SU-DHL-6 (cell line): Measurements from ENCODE around the gene GGA1.

Source experiments
- H2AFZ ChIP-seq: fragments of 200-600 bp; sonication (generic); 2 replicates; pipeline ENCODE4 v1.6.1; 2014; ENCODE audit warnings: low read depth, mild to moderate bottlenecking, moderate library complexity, mixed read lengths, antibody characterized with exemption, low read length; ENCODE audit not compliant: severe bottlenecking
- H3F3A ChIP-seq: fragments of 200-600 bp; shearing (Covaris generic); 2 replicates; pipeline ENCODE4 v1.6.0; 2016; ENCODE audit warnings: antibody characterized with exemption, mild to moderate bottlenecking; ENCODE audit not compliant: insufficient read depth
- H3K27ac ChIP-seq: fragments of 200-600 bp; sonication (generic); 2 replicates; pipeline ENCODE4 v1.5.1; 2016; ENCODE audit warnings: low read depth, mild to moderate bottlenecking, low read length, moderate library complexity, mixed read lengths
- H3K27me3 ChIP-seq: fragments of 200-600 bp; sonication (generic), shearing (Covaris generic); 2 replicates; pipeline ENCODE4 v1.6.0; 2014; ENCODE audit warnings: mild to moderate bottlenecking, low read length
- H3K36me3 ChIP-seq: fragments of 200-600 bp; sonication (generic); 2 replicates; pipeline ENCODE4 v1.6.1; 2014; ENCODE audit warnings: mild to moderate bottlenecking, low read length, mixed read lengths
- H3K4me2 ChIP-seq: fragments of 300-600, 200-600 bp; shearing (Covaris generic), sonication (generic); 2 replicates; pipeline ENCODE4 v1.6.0; 2014; ENCODE audit warnings: low read length, low read depth, mild to moderate bottlenecking; ENCODE audit not compliant: poor library complexity, severe bottlenecking
- H3K4me3 ChIP-seq: fragments of 200-600 bp; sonication (generic); 2 replicates; pipeline ENCODE4 v1.5.1; 2014; ENCODE audit warnings: antibody characterized with exemption, low read length, mild to moderate bottlenecking, mixed read lengths; ENCODE audit not compliant: insufficient read depth, poor library complexity, severe bottlenecking
- H3K79me2 ChIP-seq: fragments of 200-600 bp; sonication (generic); 2 replicates; pipeline ENCODE4 v1.6.1; 2014; ENCODE audit warnings: mild to moderate bottlenecking, low read length, moderate library complexity; ENCODE audit not compliant: insufficient read depth
- H3K9ac ChIP-seq: fragments of 200-600 bp; sonication (generic); 2 replicates; pipeline ENCODE4 v1.7.0; 2014; ENCODE audit warnings: mild to moderate bottlenecking, low read length
- H3K9me2 ChIP-seq: fragments of 200-600 bp; sonication (generic); replicated peaks from 2 replicates; pipeline ENCODE4 v1.6.1; 2014; ENCODE audit warnings: low read length; ENCODE audit not compliant: insufficient read depth
- H3K9me3 ChIP-seq: fragments of 200-600 bp; sonication (generic); 2 replicates; pipeline ENCODE4 v1.6.1; 2014; ENCODE audit warnings: low read length, mixed read lengths; ENCODE audit not compliant: insufficient read depth
- H4K20me1 ChIP-seq: fragments of 200-600 bp; sonication (generic); 2 replicates; pipeline ENCODE4 v1.6.1; 2014; ENCODE audit warnings: low read depth, mild to moderate bottlenecking, antibody characterized with exemption, low read length, moderate library complexity, mixed read lengths
- EZH2phosphoT487 ChIP-seq: fragments of 200-600 bp; sonication (generic), shearing (Covaris generic); conservative IDR thresholded peaks from 2 replicates; pipeline ENCODE4 v1.6.1; 2018; ENCODE audit warnings: mild to moderate bottlenecking, antibody characterized with exemption, low read length, moderate library complexity, mixed read lengths
- TF ChIP-seq, protein P1 (sequence below): fragments of 200-600 bp; sonication (generic); IDR thresholded peaks from one replicate; pipeline ENCODE4 v1.5.1; 2017; ENCODE audit warnings: antibody characterized with exemption, mild to moderate bottlenecking, low read length, moderate library complexity; ENCODE audit not compliant: insufficient read depth, poor library complexity, severe bottlenecking

The GGA1 gene

DNA sequence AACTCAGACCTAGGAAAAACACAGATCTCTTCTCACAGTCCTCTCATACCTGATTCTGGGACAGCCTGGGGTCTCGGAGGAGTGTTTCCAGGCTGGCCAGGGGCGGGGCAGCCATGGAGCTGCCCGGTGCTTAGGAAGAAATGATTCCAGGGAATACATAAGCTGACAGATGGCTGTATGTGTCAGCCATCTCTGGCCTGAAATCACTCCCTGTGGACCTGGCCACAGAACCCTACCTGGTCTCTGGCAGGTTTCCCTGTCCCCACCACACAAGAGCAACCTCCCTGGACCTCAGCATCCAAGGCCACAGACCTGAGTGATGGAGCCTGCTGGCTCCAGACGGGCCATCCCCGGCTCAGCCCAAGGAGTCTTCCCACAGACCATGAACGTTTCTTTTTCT is 10.0 kb downstream of the GGA1 start:
- Histone ChIP-seq H3K9me2 (no peaks in the 10 kb centered on the region), H3K4me2 (peak overlapping the region; percentile 53), H4K20me1 (no peaks in the 10 kb centered on the region), H2AFZ (no peak overlapping the region), H3K4me3 (no peak overlapping the region), H3K27ac (peak overlapping the region; percentile 85), H3K9me3 (no peaks in the 10 kb centered on the region), H3K9ac (peak overlapping the region; percentile 52), H3K27me3 (no peaks in the 10 kb centered on the region), H3F3A (0 out of 2 replicates have a peak, but pooled peaks cover 4% of the 10 kb centered on the region), H3K36me3 (no peaks in the 10 kb centered on the region), H3K79me2 (no peaks in the 10 kb centered on the region)
- TF ChIP-seq, protein P1, sequence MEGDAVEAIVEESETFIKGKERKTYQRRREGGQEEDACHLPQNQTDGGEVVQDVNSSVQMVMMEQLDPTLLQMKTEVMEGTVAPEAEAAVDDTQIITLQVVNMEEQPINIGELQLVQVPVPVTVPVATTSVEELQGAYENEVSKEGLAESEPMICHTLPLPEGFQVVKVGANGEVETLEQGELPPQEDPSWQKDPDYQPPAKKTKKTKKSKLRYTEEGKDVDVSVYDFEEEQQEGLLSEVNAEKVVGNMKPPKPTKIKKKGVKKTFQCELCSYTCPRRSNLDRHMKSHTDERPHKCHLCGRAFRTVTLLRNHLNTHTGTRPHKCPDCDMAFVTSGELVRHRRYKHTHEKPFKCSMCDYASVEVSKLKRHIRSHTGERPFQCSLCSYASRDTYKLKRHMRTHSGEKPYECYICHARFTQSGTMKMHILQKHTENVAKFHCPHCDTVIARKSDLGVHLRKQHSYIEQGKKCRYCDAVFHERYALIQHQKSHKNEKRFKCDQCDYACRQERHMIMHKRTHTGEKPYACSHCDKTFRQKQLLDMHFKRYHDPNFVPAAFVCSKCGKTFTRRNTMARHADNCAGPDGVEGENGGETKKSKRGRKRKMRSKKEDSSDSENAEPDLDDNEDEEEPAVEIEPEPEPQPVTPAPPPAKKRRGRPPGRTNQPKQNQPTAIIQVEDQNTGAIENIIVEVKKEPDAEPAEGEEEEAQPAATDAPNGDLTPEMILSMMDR, result no peak
- no peak for TF ChIP-seq EZH2phosphoT487

DNA sequence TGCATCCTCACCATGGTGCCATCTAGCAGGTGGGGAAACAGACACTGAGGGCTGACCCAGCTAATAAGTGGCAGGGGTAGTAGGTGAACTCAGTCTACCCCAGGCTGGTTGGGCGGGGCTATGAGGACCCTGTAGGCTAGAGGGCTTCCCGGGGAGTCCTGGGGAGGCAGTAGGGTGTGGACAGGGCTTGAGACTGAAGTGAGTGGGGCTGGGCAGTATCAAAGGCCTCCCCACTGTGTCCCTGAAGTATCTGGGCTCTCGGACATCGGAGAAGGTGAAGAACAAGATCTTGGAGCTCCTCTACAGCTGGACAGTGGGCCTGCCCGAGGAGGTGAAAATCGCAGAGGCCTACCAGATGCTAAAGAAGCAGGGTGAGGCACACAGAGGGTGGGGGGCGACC is 11.4 kb downstream of the GGA1 start:
- Histone ChIP-seq H2AFZ (no peak overlapping the region), H3K27me3 (no peaks in the 10 kb centered on the region), H3K79me2 (no peaks in the 10 kb centered on the region), H3K9me3 (no peaks in the 10 kb centered on the region), H3K4me2 (no peak overlapping the region), H3K4me3 (no peak overlapping the region), H3K9ac (no peak overlapping the region), H3K9me2 (no peaks in the 10 kb centered on the region), H4K20me1 (no peaks in the 10 kb centered on the region), H3K27ac (0 out of 2 replicates have a peak overlapping the region, but pooled peaks have one; percentile 9), H3K36me3 (no peaks in the 10 kb centered on the region), H3F3A (0 out of 2 replicates have a peak, but pooled peaks cover 4% of the 10 kb centered on the region)
- TF ChIP-seq EZH2phosphoT487, result no peak

DNA sequence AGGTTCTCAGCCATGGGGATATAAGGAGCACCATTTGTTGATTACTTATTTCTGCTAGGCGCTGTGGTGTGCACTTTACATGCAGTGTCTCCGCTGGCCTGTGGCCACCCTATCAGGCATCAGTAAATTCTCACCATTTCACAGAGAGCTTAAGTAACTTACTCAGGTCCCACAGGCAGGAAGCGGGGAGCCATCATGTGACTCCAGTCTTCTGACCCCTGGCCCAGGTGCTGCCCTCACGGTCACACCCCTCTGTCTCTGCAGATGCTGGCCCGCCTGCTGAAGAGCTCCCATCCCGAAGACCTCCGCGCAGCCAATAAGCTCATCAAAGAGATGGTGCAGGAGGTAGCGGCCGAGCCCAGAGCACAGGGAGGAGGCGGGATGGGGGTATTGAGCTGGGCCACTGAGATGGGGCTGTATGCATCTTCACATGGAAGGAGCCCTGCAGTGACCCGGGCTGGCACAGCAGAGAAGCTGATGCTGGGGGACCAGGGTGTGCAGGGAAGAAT is 12.8 kb downstream of the GGA1 start:
- H3K9me2 ChIP-seq, result no peaks in the 10 kb centered on the region
- no peaks in the 10 kb centered on the region for H3K27me3 ChIP-seq
- H4K20me1 ChIP-seq, result no peaks in the 10 kb centered on the region
- no peaks in the 10 kb centered on the region for H3K79me2 ChIP-seq
- 0 out of 2 replicates have a peak, but pooled peaks cover 4% of the 10 kb centered on the region for H3F3A ChIP-seq
- H3K4me3 ChIP-seq, result no peak overlapping the region
- H3K9ac ChIP-seq, result no peak overlapping the region
- H3K36me3 ChIP-seq, result no peaks in the 10 kb centered on the region
- no peak overlapping the region for H2AFZ ChIP-seq
- TF ChIP-seq, protein P1, result no peak
- no peak for TF ChIP-seq EZH2phosphoT487
- H3K27ac ChIP-seq, result no peak overlapping the region
- no peak overlapping the region for H3K4me2 ChIP-seq
- H3K9me3 ChIP-seq, result no peaks in the 10 kb centered on the region

DNA sequence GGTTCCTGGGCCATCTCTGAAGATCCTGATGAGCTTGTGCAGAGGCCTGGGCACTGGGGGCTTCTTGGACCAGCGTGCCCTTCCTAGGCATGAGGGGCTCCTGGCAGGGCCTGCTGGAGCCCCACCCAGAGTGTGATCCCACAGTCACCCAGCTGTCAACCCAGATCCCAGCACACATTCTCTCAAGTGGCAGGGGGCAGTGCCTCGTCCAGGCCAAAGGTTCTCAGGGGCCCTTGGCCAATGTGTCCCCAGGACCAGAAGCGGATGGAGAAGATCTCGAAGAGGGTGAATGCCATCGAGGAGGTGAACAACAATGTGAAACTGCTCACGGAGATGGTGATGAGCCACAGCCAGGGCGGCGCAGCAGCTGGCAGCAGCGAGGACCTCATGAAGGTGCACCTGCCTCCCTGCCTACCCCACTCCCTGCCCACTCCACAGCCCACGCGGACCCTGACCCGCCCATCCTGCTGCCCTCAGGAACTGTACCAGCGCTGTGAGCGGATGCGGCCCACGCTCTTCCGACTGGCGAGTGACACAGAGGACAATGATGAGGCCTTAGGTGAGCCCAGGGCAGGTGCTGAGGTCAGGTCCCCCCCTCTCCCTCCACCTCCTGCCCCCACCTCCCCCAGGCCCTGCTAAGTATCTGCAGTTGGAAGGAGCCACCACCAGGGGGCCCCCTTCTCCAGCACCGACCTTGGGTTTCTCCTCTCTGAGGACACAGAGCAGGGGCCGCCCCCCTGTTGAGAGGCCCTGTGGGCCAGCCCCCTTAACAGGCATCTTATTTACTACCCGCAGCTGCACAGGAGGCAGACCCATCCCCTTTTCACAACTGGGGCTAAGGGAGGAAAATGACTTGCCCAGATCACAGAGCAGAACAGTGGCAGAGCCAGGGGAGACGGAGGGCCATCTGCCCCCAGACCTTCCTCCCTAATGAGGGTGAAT is 14.7 kb downstream of the GGA1 start:
- H3K27ac ChIP-seq, result peak overlapping the region; percentile 85
- H3K36me3 ChIP-seq, result no peaks in the 10 kb centered on the region
- H3K9me2 ChIP-seq, result no peaks in the 10 kb centered on the region
- no peaks in the 10 kb centered on the region for H3K9me3 ChIP-seq
- no peaks in the 10 kb centered on the region for H4K20me1 ChIP-seq
- no peak overlapping the region for H3K4me3 ChIP-seq
- H3K79me2 ChIP-seq, result no peaks in the 10 kb centered on the region
- peak overlapping the region; percentile 14; the same call in 1 of the 2 replicates for H3K9ac ChIP-seq
- H3K4me2 ChIP-seq, result no peak overlapping the region
- no peaks in the 10 kb centered on the region for H3K27me3 ChIP-seq
- H2AFZ ChIP-seq, result no peak overlapping the region
- TF ChIP-seq, protein P1, result peak; percentile 98
- no peak for TF ChIP-seq EZH2phosphoT487
- H3F3A ChIP-seq, result peaks cover 13% of the 10 kb centered on the region
